Activated CD8-positive, alpha-beta memory T cell treated with anti-CD3 and anti-CD28 coated beads, Interleukin-2, amount 50 U/mL, for 1 hour (primary cell): ENCODE results near the gene ORM2.

Experiments used
- DNase-seq: peaks from one replicate; pipeline ENCODE4 v3.0.0-alpha.2; 2020; ENCODE audit errors: extremely low read depth

Gene ORM2

GRCh38 chr9:114349713-114350480 is 20.2 kb downstream of the ORM2 start:
- no peak for DNase-seq

DNA sequence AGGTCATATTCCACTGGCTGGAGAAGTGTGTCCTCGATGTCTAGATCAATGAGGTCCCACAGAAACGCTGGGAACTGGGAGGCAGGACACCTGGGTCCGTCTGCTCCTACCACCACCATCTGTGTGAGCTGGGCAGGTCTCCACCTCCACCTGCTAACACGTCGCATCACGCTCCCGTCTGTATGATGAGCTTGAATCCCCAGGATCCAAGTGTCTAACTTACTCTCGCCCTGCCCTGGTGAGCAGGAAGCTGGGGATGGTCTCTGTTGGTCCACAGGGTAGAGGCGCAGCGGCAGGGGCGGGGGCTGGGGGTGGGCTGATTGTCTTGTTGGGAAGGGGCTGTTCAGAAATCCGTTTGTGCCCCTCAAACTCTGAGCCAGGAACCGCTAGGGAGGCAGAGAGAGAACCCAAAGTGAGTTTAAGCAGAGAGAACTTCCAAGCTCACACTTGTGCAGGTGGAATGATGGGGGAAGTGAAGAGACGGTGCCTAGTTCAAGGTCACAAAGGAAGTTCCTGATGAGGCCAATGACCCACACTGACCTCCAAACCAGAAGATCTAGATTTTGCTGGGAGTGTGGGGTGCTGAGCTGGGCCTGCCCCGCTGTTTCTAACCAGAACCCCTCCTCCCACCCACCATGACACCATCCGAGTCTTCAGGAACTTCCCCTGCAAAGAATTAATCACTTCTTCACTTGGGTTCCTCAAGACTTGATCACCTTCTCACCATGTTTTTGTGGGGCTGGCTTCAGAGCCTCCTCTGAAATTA is 21.1 kb downstream of the ORM2 start:
- DNase-seq: no peak

GRCh38 chr9:114351932-114352331 is 22.3 kb downstream of the ORM2 start:
- no peak for DNase-seq

GRCh38 chr9:114355821-114356220 is 26.2 kb downstream of the ORM2 start:
- DNase-seq: no peak

GRCh38 chr9:114356792-114357191 is 27.1 kb downstream of the ORM2 start:
- no peak for DNase-seq

GRCh38 chr9:114357360-114357759 is 27.7 kb downstream of the ORM2 start:
- no peak for DNase-seq

DNA sequence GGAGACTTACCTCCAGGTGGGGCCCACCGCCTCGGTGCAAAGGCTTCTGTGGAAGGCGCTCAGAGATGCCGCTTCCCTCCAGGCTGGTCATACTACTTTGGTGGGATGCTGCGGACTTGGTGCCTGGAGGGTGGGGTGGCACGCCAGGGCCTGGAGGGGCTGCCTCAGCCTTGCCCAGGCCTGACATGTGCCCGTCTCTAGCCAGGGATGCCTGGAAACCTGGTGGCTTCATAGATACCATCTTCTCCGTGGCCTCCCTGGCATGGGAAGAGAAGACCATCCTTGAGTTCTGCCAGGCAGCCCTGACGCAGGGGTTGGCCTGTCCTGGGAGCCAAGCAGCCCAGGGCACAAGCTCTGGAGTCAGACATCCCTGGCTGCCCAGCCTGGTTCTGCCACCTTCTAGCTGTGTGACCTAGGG is 28.3 kb downstream of the ORM2 start:
- no peak for DNase-seq

DNA sequence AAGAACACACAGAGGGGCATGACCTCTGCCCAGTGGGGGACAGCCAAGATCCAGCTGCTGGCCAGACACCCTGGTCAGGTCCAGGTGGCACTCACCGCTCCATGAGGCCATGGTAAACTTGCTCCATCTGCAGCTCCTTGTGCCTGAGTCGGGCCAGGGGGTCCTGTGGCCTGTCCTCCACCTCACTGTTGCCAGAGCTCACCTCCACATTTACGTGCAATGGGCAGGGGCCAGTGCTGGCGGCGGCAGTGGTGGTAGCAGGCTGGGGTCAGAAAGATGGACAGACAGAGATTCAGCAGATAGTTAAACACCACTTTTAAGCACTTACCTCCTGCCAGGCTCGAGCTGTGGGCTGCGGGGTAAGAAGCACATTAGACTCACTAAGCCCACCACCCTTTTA is 30.1 kb downstream of the ORM2 start:
- DNase-seq: no peak

GRCh38 chr9:114361542-114361941 is 31.9 kb downstream of the ORM2 start:
- DNase-seq: no peak

- DNase-seq: no peak
Measured at GRCh38 chr9:114362394-114362793, 32.7 kb downstream of the ORM2 start.

- DNase-seq: no peak
Measured at GRCh38 chr9:114363424-114363823, 33.8 kb downstream of the ORM2 start.

DNA sequence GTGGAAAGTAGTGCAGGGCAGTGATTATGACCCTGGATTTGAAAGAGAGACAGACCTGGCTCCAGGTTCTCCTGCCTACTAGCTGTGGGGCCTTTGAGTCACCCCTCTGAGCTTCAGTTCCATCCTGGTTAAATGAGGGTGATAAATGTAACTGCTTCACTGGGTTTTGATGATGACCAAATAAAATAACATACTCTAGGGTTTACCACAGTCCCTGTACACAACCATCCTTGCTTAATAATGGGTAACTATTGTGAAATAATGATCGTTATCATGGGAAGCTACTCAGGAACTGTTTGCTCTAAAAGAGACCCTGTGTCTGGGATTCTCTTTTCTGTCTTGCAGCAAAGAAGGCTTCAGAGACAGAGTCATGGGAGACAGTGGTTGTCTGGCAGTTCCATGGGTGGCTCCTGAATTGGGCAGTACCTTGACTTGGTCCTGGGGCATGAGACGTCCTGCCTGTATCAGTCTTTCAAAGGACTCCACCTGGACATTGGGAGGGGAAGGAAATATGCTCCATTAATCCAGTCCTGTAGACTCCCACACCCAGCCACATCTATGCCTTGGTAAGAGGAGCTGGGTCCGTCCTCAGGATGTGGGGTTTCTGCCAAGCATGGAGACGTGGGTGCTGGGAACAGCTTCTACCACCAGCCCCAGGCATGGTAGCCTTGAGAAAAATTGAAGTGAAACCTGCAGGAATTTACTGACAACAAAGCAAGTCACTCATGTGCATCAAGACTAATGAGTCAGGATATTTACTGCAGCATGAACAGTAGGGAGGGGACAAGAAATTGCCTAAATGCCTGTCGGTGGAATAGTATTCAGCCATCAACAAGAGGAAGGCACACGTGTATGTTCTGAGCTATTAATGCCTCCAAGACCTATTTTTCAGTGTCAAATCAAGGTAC is 34.7 kb downstream of the ORM2 start:
- DNase-seq: no peak

- no peak for DNase-seq
Measured at GRCh38 chr9:114365194-114365593, 35.5 kb downstream of the ORM2 start.

DNA sequence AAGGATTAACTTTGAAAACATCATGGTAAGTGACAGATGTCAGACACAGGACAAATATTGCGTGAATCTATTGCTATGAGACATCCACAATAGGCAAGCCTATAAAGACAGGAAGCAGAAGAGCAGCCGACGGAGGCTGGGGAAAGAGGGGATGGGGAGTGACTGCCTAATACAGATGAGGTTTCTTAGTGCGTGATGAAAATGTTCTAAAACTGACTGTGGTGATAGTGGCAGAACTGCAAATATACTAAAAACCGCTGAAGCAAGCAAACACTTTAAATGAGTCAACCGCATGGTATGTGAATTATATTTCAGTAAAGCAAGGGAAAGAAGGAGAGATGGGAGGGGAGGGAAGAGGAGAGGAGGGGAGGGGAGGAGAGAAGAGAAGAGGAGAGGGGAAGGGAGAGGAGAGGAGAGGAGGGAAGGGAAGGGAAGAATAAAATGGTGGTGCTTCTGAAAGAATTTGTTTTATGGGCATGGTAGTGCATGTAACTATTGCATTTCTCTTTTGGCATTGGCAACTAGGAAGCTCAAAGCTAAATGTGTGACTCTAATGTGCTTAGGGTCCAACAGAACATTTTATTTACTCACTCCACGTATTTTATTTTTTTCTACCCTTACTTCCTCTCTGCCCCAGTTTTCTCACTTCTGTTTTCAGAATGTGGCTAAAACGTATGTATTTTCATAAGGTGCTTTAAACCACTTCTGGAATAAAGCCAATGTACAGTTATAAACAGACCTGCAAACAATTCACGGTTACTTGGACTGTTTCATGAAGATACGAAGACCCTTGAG is 36.9 kb downstream of the ORM2 start:
- DNase-seq: no peak

DNA sequence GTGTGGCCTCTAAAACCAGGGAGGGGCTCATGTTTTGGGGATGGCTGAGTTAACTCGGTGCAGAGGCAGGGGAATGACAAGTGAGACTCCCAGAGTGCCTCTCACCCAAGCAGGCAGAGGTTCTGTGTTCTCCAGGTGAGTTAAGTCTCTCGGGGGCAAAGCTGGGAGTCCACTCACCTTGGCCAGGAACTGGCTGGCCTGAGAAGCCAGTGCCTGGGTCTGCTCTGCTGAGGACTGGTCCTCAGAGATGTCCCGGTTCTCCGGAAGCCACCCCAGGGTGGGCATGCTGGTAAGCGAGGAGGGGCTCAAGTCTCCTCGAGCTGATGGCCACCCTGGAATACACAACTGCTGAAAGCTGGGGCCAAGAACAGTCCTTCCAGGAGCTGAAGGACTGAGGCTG is 37.7 kb downstream of the ORM2 start:
- DNase-seq: no peak

- no peak for DNase-seq
Measured at GRCh38 chr9:114367772-114368569, 38.3 kb downstream of the ORM2 start.

GRCh38 chr9:114369216-114370130 is 39.8 kb downstream of the ORM2 start:
- DNase-seq: no peak

DNA sequence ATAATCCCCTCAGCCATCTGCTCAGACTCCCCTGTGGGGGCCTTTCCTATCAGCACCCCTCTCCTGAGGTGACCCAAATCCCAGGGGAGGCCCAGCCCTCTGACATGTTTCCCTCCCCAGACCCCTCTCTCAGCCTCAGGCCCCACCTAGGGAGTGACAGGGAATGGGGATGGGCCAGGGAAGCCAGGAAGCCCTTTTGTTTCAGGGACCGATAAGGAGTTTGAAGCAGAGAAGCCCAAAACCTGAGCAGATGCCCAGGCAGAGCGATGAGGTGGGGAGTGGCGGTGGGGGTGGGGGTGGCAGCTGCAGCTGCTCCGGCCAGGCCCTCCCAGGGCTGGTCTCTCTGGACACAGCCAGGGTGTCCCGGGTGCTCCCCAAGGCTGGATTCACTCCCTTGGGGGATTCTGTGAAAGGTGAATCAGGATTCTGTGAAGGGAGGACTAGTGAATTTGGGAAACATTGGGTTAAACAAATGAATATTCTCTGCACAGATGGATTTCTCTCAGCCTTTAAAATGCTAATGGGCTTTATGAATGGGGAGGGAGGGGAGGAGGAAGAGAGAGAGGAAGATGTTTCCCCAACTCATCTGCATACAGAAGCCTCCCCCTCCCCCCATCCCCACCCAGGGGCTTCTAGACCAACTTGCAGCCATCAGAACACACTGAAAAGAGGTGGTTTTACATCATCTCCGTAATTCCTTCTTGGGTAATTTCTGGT is 40.7 kb downstream of the ORM2 start:
- no peak for DNase-seq

DNA sequence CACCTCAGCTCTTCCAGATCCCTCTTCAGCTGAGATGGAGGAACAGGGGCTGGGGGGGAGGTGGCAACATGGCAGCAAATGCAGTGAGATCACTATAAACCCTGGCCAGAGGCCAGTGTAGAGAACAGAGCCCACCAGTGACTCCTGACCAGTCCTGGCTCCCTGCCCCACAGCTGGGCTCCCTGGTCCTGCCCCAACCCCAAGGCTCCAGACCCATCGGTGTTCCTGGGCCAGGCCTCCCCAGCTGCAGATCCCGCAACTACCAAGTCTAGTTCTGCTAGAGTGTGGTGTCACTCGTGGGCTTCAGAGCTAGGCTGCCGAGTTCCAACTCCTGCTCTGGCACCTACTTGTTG is 41.3 kb downstream of the ORM2 start:
- DNase-seq: no peak
